GM12878 (cell line): ENCODE results near the gene FDXACB1. TPM values are rescaled to one million over a fixed set of nuclear protein-coding genes. Genes with fewer than 3 reads are reported as not detected.
A peak's percentile ranks its signal among the peaks of the same experiment; 100 is the strongest.

ENCODE experiments used
- ATF3 ChIP-seq: IDR thresholded peaks from 2 replicates; pipeline ENCODE4 v1.6.1; 2011; ENCODE audit warnings: low read depth, mild to moderate bottlenecking, low read length, moderate library complexity, borderline replicate concordance; ENCODE audit errors: extremely low read depth
- CBX5 ChIP-seq: sonication (generic); IDR thresholded peaks from 2 replicates; pipeline ENCODE4 v1.6.1; 2016; ENCODE audit warnings: low read depth, moderate library complexity, mild to moderate bottlenecking, inconsistent platforms
- CTCF ChIP-seq, 3 experiments: IDR thresholded peaks in 2 of 3; conservative IDR thresholded peaks in 1 of 3; 2 replicates each; pipeline ENCODE4 v1.5.1; 2011; ENCODE audit warnings: low read depth in 3 of 3, low read length in 3 of 3, mild to moderate bottlenecking in 3 of 3, control low read depth in 2 of 3, moderate library complexity in 2 of 3, inconsistent platforms in 1 of 3, mixed read lengths in 1 of 3; ENCODE audit not compliant: control insufficient read depth in 2 of 3, insufficient read depth in 1 of 3; ENCODE audit errors: extremely low read depth in 1 of 3
- CUX1 ChIP-seq: IDR thresholded peaks from 2 replicates; pipeline ENCODE4 v1.6.1; 2012; ENCODE audit warnings: improper control_type of control experiment, low read depth, low read length; ENCODE audit not compliant: insufficient replicate concordance
- E2F4 ChIP-seq: IDR thresholded peaks from 2 replicates; pipeline ENCODE4 v1.6.1; 2012; ENCODE audit warnings: low read depth, low read length, improper control_type of control experiment
- MYB ChIP-seq: fragments of 150-350 bp; IDR thresholded peaks from 2 replicates; pipeline ENCODE4 v1.6.1; 2014; ENCODE audit warnings: mild to moderate bottlenecking, low read depth, low read length, borderline replicate concordance
- NR2C1 ChIP-seq: fragments of 450-650 bp; IDR thresholded peaks from 2 replicates; pipeline ENCODE4 v1.6.1; 2017; ENCODE audit warnings: antibody characterized with exemption, mild to moderate bottlenecking, moderate library complexity
- PAX5 ChIP-seq: IDR thresholded peaks from 2 replicates; pipeline ENCODE4 v1.6.1; 2011; ENCODE audit warnings: low read depth, low read length, borderline replicate concordance
- POLR2A ChIP-seq: IDR thresholded peaks from 2 replicates; pipeline ENCODE4 v1.6.1; 2011; ENCODE audit warnings: low read depth, mild to moderate bottlenecking, low read length
- REST ChIP-seq: IDR thresholded peaks from 2 replicates; pipeline ENCODE4 v1.6.1; 2012; ENCODE audit warnings: mild to moderate bottlenecking, low read depth, low read length
- RUNX3 ChIP-seq: IDR thresholded peaks from 2 replicates; pipeline ENCODE4 v1.6.1; 2012; ENCODE audit warnings: low read length, inconsistent platforms
- SIX5 ChIP-seq: IDR thresholded peaks from 2 replicates; pipeline ENCODE4 v1.6.1; 2011; ENCODE audit warnings: mild to moderate bottlenecking, low read depth, low read length, moderate library complexity; ENCODE audit not compliant: severe bottlenecking
- SMC3 ChIP-seq: IDR thresholded peaks from 2 replicates; pipeline ENCODE4 v1.6.1; 2011; ENCODE audit warnings: low read length, improper control_type of control experiment, borderline replicate concordance
- SREBF2 ChIP-seq: IDR thresholded peaks from 2 replicates; pipeline ENCODE4 v1.6.1; 2012; ENCODE audit warnings: mild to moderate bottlenecking, low read length
- ZNF207 ChIP-seq: fragments of 450-650 bp; IDR thresholded peaks from 2 replicates; pipeline ENCODE4 v1.6.1; 2014; ENCODE audit warnings: antibody characterized with exemption, mild to moderate bottlenecking, borderline replicate concordance
- polyA plus RNA-seq, 11 experiments: library from polyadenylated mRNA; depleted of rRNA in 4 of 11; unstranded in 6 of 11; stranded (reverse) in 5 of 11; fragments of >200 nt; fragmentation: Nextera tagmentation in 4 of 11; fragmentation: Illumina TruSeq in 1 of 11; extraction: Ambion mirVana in 4 of 11; extraction: Trizol in 1 of 11; gene quantifications; 1 replicate in 1 of 11; 2 replicates in 10 of 11; pipeline versions ENCODE4 v1.2.1 to v1.2.3, GENCODE V29; 2011 to 2016; ENCODE audit warnings: inconsistent platforms in 2 of 11, missing spikeins in 2 of 11, low read depth in 1 of 11
- total RNA-seq, 4 experiments: library from RNA; depleted of rRNA in 3 of 4; stranded (reverse); fragments of >200 nt in 3 of 4; fragmentation: Illumina TruSeq in 1 of 4; extraction: Trizol in 1 of 4; gene quantifications; 2 replicates each; pipeline versions ENCODE4 v1.2.1 to v1.2.3, GENCODE V29; 2013 to 2021

The FDXACB1 gene
- total and polyA plus RNA-seq, 10 of the 15 experiments (the other 5 are each of a cell fraction or from before 2014, with no cell fraction given) = 7.4 to 13.3 (median 9.7) TPM

GRCh38 chr11:111841370-111842053, 37.5 kb downstream of the FDXACB1 start (continued):
- TF ChIP-seq REST = no peak
- peak; percentile 99 for TF ChIP-seq SMC3
- TF ChIP-seq ATF3 = no peak
- TF ChIP-seq CBX5 = no peak
- no peak for TF ChIP-seq SIX5
- no peak for TF ChIP-seq NR2C1
- TF ChIP-seq RUNX3 = peak; percentile 25; the same call in 1 of the 2 replicates
- TF ChIP-seq E2F4 = no peak
- no peak for TF ChIP-seq SREBF2
- no peak for TF ChIP-seq MYB
- no peak for TF ChIP-seq ZNF207
- TF ChIP-seq POLR2A = no peak
- TF ChIP-seq CUX1 = no peak
- peak; percentile 79 to 91 (median 82) for TF ChIP-seq CTCF (IDR thresholded peaks at IDR 0.05 in 2 of 3, conservative IDR thresholded peaks at IDR 0.05 in 1 of 3; ENCODE audit: control insufficient read depth in 2 of 3, extremely low read depth in 1 of 3, insufficient read depth in 1 of 3, low read depth in 3 of 3, low read length in 3 of 3)
- TF ChIP-seq PAX5 = no peak
